A549 treated with AZD9567 at 1 μM for 4 hours (cell line): ENCODE results near the gene YBX2. TPM values are rescaled to one million over a fixed set of nuclear protein-coding genes. Genes with fewer than 3 reads are reported as not detected.

Source experiments
- total RNA-seq: library from RNA; stranded (reverse); fragments of 200-300 nt; extraction: Qiagen RNA extraction; gene quantifications from 5 replicates; pipeline ENCODE4 v1.2.3, GENCODE V29; 2022; ENCODE audit not compliant: insufficient read depth

The YBX2 gene
- 0.46 to 0.72 TPM (median 0.60 TPM) in 4 of 5 replicates, not detected in the other for total RNA-seq

GRCh38 chr17:7294614-7295153 lies at the start of gene YBX2:
Gene YBX2, minus strand, starts transcription at chr17:7294639. Its CDS starts 139 bp downstream, at chr17:7294500.

DNA sequence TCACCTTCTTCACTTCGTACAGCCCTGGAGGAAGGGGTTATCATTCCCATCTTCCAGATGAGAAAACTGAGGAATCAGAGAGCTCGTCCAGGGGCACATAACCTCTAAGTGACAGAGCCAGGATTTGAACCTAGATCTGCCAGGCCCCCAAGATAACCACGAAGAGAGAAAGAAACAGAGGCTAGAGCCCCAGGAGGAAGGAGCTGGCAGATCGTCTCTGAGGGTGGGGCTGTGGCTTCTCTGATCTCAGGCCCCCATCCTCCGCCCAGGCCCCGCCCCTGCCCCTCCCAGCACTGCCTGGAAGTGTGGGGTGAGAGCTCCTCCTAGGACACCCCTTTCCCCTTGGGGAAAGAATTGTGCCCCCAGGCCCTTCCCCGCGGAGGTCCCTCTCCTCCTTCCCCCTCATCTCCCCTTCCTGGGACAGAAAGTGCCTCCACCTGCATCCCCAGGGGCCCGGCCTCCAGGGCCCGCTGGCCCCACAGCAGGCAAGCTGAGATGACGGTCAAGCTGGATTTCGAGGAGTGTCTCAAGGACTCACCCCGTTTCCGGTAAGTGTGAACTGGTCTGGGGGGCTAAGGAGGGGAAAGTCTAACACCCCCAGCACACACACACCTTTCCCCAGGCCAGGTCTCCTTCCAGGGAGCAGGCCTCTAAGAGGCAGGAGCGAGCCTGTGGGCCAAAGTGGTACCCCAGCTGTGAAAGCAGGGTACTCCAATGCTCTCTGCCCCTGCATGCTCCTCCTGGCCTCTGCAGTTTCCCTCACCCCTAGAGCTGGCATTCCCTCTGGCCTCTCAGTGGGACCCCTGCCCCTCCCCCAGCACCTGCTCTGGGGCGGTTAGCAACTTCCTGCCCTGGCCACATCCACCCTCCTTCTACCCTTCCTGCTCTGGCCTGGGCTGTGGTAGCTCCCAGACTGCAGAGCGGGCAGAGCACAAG lies 42.1 kb upstream of the YBX2 start, which contains the start of gene ACAP1:
Gene ACAP1, plus strand, starts transcription at position 290 of the 936 bp plus-strand sequence. Its CDS starts 206 bp downstream, at position 496.

GRCh38 chr17:7328840-7329373 lies 34.5 kb upstream of the YBX2 start, which contains the start of gene NEURL4:
Gene NEURL4, minus strand, starts transcription at chr17:7329335. Its CDS starts 23 bp downstream, at chr17:7329312.

GRCh38 chr17:7314719-7315569 lies 20.5 kb upstream of the YBX2 start, which contains the start of gene GPS2:
Gene GPS2, minus strand, starts transcription at chr17:7315360. Its CDS starts 308 bp downstream, at chr17:7315052.

GRCh38 chr17:7306911-7307685 lies 12.7 kb upstream of the YBX2 start, which contains the start of gene EIF5A:
Gene EIF5A, plus strand, starts transcription at chr17:7307628. Its CDS starts 2,008 bp downstream, at chr17:7309636.

GRCh38 chr17:7281074-7281952 lies 13.1 kb downstream of the YBX2 start, which contains the start of gene SLC2A4:
Gene SLC2A4, plus strand, starts transcription at chr17:7281718. Its CDS starts 217 bp downstream, at chr17:7281935.

DNA sequence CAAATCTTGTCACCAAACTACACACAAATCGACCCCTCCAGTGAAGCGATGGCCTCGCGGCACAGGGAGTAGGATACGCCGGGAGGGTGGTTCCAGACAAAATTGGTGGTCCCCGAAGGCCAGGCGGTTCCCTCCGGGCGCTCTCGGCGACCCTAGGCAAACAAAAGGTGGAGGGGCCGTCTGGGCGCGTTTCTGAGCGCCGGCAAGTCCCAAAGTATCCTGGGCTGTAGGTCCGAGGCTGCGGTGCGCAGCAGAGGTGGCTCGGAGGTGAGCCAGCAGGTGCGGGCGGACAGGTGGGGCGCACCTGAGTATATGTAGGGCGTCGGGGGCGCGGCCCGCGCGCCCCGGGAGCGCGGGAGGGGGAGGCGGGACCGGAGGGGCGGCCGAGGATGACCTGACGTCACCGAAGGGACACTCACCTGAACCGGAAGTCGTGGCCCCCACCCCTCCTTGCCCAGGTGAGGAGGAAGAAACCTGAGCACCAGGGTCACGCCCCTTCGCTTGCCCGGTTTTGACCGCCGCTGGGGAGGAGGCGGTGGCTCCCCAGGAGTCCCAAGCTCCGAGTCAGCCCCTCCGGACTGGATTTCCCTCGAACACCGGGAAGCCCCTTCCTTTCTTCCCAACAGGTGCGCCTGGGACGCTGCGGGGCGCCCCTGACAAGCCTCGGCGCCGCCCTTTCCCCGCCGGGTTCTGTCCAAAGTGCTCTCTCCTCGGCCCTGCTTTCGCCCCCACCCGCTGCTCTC lies 32.1 kb downstream of the YBX2 start, which contains the start of gene CLDN7:
Gene CLDN7, minus strand, starts transcription at position 287 of the 743 bp plus-strand sequence. CDS start 435 bp downstream, outside the sequence.

GRCh38 chr17:7252176-7253043 lies 42.0 kb downstream of the YBX2 start, which contains the start of gene ELP5:
Gene ELP5, plus strand, starts transcription at chr17:7252215. Its CDS starts 336 bp downstream, at chr17:7252551.

DNA sequence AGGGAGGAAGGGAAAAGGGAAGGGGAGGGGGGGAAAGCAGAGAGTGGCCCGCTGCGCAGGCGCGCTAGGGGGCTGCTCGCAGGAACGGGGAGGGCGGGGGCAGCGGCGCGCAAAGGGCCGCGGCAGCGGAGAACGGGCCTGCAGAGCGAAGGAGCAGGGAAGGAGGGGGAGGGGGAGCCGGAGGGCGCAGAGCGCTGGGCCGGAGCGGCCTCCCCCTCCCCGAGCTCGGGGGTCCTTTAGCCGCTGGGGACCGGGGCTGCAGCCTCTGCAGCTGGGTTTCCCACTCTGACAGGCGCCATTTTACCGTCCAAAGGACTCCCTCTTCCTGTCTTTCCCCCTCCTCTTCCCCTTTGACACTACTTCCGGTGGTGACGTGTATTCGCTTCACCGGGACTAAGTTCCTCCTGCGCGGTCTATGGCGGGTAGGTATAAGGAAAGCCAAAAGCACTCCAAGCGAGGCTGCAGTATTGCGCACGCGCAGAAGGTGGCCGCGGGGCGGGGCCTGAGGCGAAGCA lies 42.7 kb downstream of the YBX2 start, which contains the start of gene CTDNEP1:
Gene CTDNEP1, minus strand, starts transcription at position 74 of the 515 bp plus-strand sequence. CDS start 438 bp downstream, outside the sequence.

DNA sequence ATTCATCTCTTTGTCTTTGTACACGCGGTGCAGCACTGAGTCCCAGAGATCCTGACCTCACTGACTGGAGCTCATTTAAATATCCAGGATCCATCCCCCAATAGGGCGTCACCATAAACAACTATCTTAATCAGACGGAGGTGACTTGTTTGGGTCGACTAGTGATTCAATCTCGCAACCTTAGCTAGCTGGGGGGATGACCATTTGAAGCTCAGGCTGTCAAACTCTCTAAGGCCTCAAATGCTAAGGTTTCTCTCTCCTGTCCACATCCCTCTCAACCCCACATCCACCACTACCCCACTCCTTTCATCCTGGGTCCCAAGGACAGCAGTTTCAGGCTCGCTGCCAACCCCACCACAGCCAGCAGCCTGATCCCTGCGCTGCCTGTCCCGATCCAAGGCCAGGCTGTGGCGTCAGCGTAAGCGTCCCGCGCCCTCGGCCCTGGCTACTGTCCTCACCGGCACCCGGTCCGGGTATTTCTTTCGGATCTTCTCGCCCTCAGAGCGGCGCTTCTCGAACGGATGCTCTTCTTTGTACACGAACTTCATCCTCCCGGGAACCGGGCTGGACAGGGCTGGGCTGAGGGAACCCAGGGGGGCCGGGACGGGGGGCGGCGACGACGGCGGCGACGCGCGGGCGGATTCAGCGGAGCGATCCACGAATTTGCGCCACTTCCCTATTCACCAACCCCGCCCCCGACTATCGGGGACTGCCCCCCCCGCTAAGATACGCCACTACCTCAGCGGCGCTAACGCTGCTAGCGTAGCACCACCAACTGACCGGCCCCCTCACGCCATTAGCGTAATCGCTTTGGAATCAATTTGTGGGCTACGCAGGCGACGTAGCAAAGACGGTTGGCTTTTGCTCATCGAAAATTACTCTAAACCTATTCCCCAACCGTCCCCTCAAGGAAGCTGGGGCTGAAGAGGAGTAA lies 52.4 kb downstream of the YBX2 start, which contains the start of gene GABARAP:
Gene GABARAP, minus strand, starts transcription at position 667 of the 934 bp plus-strand sequence. Its CDS starts 119 bp downstream, at position 548.

DNA sequence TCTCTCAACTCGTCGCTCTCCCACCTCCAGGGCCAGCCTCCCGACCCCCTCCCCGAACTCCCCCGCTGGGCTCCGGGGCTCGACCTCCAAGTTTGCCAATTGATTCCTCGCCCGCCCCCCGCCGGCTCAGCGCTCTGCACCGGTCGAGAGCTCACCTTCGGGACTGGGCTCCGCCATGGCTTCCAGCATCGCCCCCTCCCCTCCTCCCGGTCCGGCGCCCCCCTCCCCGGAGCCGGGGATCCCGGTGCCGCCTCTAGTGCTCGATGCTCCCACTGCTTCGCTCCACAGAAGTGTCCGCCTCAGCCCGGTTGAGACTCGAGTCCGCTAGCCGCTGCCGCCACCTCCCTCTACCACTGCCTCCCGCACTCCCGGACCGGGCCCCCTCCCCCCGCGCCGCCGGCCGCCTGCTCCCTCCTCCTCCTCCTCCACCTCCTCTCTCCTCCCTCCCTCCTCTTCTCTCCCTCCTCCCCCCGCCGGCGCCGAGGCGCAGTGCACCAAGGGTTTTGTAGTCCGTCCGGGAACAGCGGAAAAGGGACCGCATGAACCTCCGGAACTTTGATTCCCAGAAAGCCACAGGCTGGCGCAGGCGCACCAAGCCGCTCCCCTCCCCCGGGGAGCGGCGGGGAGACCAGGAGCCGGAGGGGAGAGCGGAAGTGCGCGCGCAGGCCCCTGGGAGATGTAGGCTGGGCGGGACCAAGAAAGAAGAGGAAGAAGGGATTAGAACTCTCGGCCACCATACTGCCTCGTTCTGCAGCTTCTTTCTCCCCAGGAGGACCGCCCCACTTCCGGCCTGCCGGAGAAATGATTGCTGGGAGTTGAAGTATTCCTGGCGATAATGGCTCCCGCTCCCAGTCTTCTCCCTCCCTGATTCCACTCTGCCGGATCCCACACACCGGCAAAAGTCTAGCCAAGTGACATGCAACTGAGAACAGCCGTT lies 55.1 kb downstream of the YBX2 start, which contains the start of gene PHF23:
Gene PHF23, minus strand, starts transcription at position 367 of the 937 bp plus-strand sequence. Its CDS starts 178 bp downstream, at position 189.

